Endothelial cell of umbilical vein (primary cell): ENCODE results near the gene SPATS2L. TPM values are rescaled to one million over a fixed set of nuclear protein-coding genes. Genes with fewer than 3 reads are reported as not detected.
A peak's percentile ranks its signal among the peaks of the same experiment; 100 is the strongest.

Source experiments
- BruUV-seq: library from RNA; stranded (reverse); fragments of 400-500 nt; replicated peaks from 2 replicates; lab custom pipeline; 2021; lab: Mats Ljungman, UMichigan
- CTCF ChIA-PET: fragments of 300-600, 350-600 bp; sonication (Branson Sonifier 250); formaldehyde crosslinking; loops from one replicate; lab custom pipeline; 2021; ENCODE audit warnings: antibody characterized with exemption, inconsistent platforms; lab: Charles Lee
- POLR2A ChIA-PET: fragments of 300-600, 350-600 bp; sonication (Branson Sonifier 250); formaldehyde crosslinking; loops from one replicate; lab custom pipeline; 2021; ENCODE audit warnings: antibody characterized with exemption, inconsistent platforms; lab: Charles Lee
- DNase-seq: peaks from one replicate; pipeline ENCODE4 v3.0.0-alpha.2; 2011; ENCODE audit warnings: low read depth, low spot score
- FAIRE-seq: peaks from 2 replicates; lab custom pipeline; 2011; peaks lifted over from hg19 to GRCh38; lab: Jason Lieb, UNC
- H2AFZ ChIP-seq: 2 replicates; pipeline ENCODE4 v1.6.0; 2012; ENCODE audit warnings: low read depth, low read length, control low read depth, inconsistent platforms
- H3K27ac ChIP-seq: 2 replicates; pipeline ENCODE4 v1.5.1; 2011; ENCODE audit warnings: low read depth, mild to moderate bottlenecking, control low read depth, low read length, moderate library complexity; ENCODE audit not compliant: insufficient read depth
- H3K27me3 ChIP-seq, 2 experiments: 2 replicates each; pipeline versions ENCODE4 v1.6.0 to v1.6.1; 2011; ENCODE audit warnings: low read length in 2 of 2, mixed read lengths in 1 of 2; ENCODE audit not compliant: control insufficient read depth in 2 of 2, insufficient read depth in 2 of 2
- H3K36me3 ChIP-seq, 2 experiments: 2 replicates in 1 of 2; 3 replicates in 1 of 2; pipeline ENCODE4 v1.5.1; 2011; ENCODE audit warnings: low read length in 2 of 2, mild to moderate bottlenecking in 1 of 2, moderate library complexity in 1 of 2; ENCODE audit not compliant: control insufficient read depth in 2 of 2, insufficient read depth in 2 of 2; ENCODE audit errors: extremely low read depth in 1 of 2
- H3K4me1 ChIP-seq: 3 replicates; pipeline ENCODE4 v1.5.1; 2011; ENCODE audit warnings: mild to moderate bottlenecking, low read length; ENCODE audit not compliant: control insufficient read depth, insufficient read depth; ENCODE audit errors: extremely low read depth
- H3K4me2 ChIP-seq: 2 replicates; pipeline ENCODE4 v1.6.1; 2011; ENCODE audit warnings: low read length, control low read depth, mixed read lengths; ENCODE audit not compliant: insufficient read depth
- H3K4me3 ChIP-seq, 3 experiments: fragments of 200-600 bp in 1 of 3; sonication (generic), shearing (Covaris generic) in 1 of 3; replicated peaks in 1 of 3; 2 replicates each; pipeline ENCODE4 v1.5.1; 2011 to 2016; ENCODE audit warnings: control low read depth in 3 of 3, low read length in 3 of 3, mild to moderate bottlenecking in 2 of 3, inconsistent platforms in 1 of 3, low read depth in 1 of 3, moderate library complexity in 1 of 3; ENCODE audit not compliant: insufficient read depth in 1 of 3
- H3K79me2 ChIP-seq: 2 replicates; pipeline ENCODE4 v1.6.0; 2012; ENCODE audit warnings: low read length, inconsistent platforms; ENCODE audit not compliant: control insufficient read depth, insufficient read depth
- H3K9ac ChIP-seq: replicated peaks from 2 replicates; pipeline ENCODE3; 2011; ENCODE audit warnings: low read length, control low read depth; ENCODE audit not compliant: insufficient read depth; ENCODE audit errors: extremely low read depth
- H3K9me1 ChIP-seq: replicated peaks from 3 replicates; pipeline ENCODE4 v1.6.0; 2011; ENCODE audit warnings: mild to moderate bottlenecking, low read length; ENCODE audit not compliant: control insufficient read depth, insufficient read depth; ENCODE audit errors: extremely low read depth
- H3K9me3 ChIP-seq: replicated peaks from 2 replicates; pipeline ENCODE4 v1.5.1; 2012; ENCODE audit warnings: low read length, inconsistent platforms; ENCODE audit not compliant: control insufficient read depth, insufficient read depth
- H4K20me1 ChIP-seq: replicated peaks from 2 replicates; pipeline ENCODE3; 2011; ENCODE audit warnings: mild to moderate bottlenecking, low read length; ENCODE audit not compliant: control insufficient read depth, insufficient read depth; ENCODE audit errors: extremely low read depth
- CTCF ChIP-seq, 2 donors: IDR thresholded peaks; 1 replicate in 1 of 2; 2 replicates in 1 of 2; pipeline ENCODE4 v1.5.1; 2011; ENCODE audit warnings: low read length in 2 of 2, mild to moderate bottlenecking in 2 of 2, moderate library complexity in 2 of 2, control low read depth in 1 of 2, inconsistent platforms in 1 of 2, low read depth in 1 of 2; ENCODE audit not compliant: insufficient read depth in 1 of 2; ENCODE audit errors: extremely low read depth in 1 of 2
- EZH2 ChIP-seq: IDR thresholded peaks from 2 replicates; pipeline ENCODE4 v1.6.1; 2012; ENCODE audit warnings: borderline replicate concordance, low read depth, mild to moderate bottlenecking, moderate library complexity, low read length, inconsistent platforms; ENCODE audit not compliant: severe bottlenecking
- FOS ChIP-seq: IDR thresholded peaks from 2 replicates; pipeline ENCODE4 v1.6.1; 2011; ENCODE audit warnings: mild to moderate bottlenecking, low read length, moderate library complexity, borderline replicate concordance; ENCODE audit not compliant: insufficient read depth
- GATA2 ChIP-seq: IDR thresholded peaks from 2 replicates; pipeline ENCODE4 v1.7.0; 2011; ENCODE audit warnings: low read depth, mild to moderate bottlenecking, moderate library complexity, mixed read lengths, low read length; ENCODE audit not compliant: insufficient read length, insufficient read depth
- JUN ChIP-seq: IDR thresholded peaks from 2 replicates; pipeline ENCODE4 v1.6.1; 2011; ENCODE audit warnings: borderline replicate concordance, low read depth; ENCODE audit not compliant: insufficient read length, insufficient read depth
- MYC ChIP-seq: IDR thresholded peaks from one replicate; pipeline ENCODE4 v1.6.1; 2011; ENCODE audit warnings: mild to moderate bottlenecking, low read depth, low read length
- POLR2A ChIP-seq: IDR thresholded peaks from 2 replicates; pipeline ENCODE4 v1.6.1; 2012; ENCODE audit warnings: low read depth, mild to moderate bottlenecking, control low read depth, low read length
- POLR2AphosphoS5 ChIP-seq: IDR thresholded peaks from 2 replicates; pipeline ENCODE4 v1.6.1; 2012; ENCODE audit warnings: low read depth, mild to moderate bottlenecking, control low read depth, low read length, moderate library complexity; ENCODE audit not compliant: insufficient read depth
- dilution Hi-C: fragments of 300-500 bp; cut with MboI; formaldehyde crosslinking; loops from one replicate; pipeline ENCODE4 v1.15.0; 2019; ENCODE audit warnings: low sequenced_read_pairs; ENCODE audit not compliant: extremely low pct_ligation_motif_present
- intact Hi-C: fragments of 100-400 bp; cut with micrococcal nuclease; formaldehyde crosslinking; loops from one replicate; pipeline ENCODE4 v1.10.0; 2022
- polyA plus RNA-seq, 4 experiments: library from polyadenylated mRNA; depleted of rRNA in 3 of 4; stranded (reverse) in 3 of 4; unstranded in 1 of 4; fragments of >200 nt; gene quantifications; 2 replicates each; pipeline versions ENCODE4 v1.2.1 to v1.2.3, GENCODE V29; 2011 to 2012; ENCODE audit warnings: missing spikeins in 1 of 4
- total RNA-seq: library from RNA; stranded (reverse); gene quantifications from 2 replicates; pipeline ENCODE4 v1.2.3, GENCODE V29; 2021
- TF ChIP-seq, protein P1 (sequence below): IDR thresholded peaks from 2 replicates; pipeline ENCODE4 v1.6.1; 2011; ENCODE audit not compliant: insufficient read depth, insufficient read length

Gene SPATS2L
- total and polyA plus RNA-seq, 2 donors (not counting 3 experiments of a cell fraction or from before 2014, with no cell fraction given): 29.1 to 72.9 TPM

GRCh38 chr2:200336980-200337615 lies 30.6 kb downstream of the SPATS2L start:
- no peaks in the 10 kb centered on the region for H3K36me3 ChIP-seq
- no peak for TF ChIP-seq EZH2
- no peak for TF ChIP-seq GATA2
- no peak for TF ChIP-seq FOS
- TF ChIP-seq, protein P1, sequence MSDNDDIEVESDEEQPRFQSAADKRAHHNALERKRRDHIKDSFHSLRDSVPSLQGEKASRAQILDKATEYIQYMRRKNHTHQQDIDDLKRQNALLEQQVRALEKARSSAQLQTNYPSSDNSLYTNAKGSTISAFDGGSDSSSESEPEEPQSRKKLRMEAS: no peak
- no peak for TF ChIP-seq POLR2A
- no peak for TF ChIP-seq POLR2AphosphoS5
- TF ChIP-seq CTCF (IDR thresholded peaks at IDR 0.05; ENCODE audit: extremely low read depth in 1 of 2, insufficient read depth in 1 of 2, low read depth in 1 of 2, low read length in 2 of 2): no peak
- TF ChIP-seq MYC: no peak
- TF ChIP-seq JUN: no peak
- H3K9me3 ChIP-seq: no peaks in the 10 kb centered on the region
- DNase-seq: peak; percentile 44
- dilution Hi-C loops (no loop called here), intact Hi-C loops (no loop called here)
- H3K9ac ChIP-seq: no peak overlapping the region
- H3K27ac ChIP-seq: no peak overlapping the region
- no peak overlapping the region for H3K4me3 ChIP-seq
- peaks cover 11% of the 10 kb centered on the region for H3K4me1 ChIP-seq
- CTCF ChIA-PET: interaction anchor here (0.7 kb wide), 1 partner anchor 10 kb away, joined by 3 read pairs; no protein-coding TSS in a partner anchor
- H3K4me2 ChIP-seq: no peak overlapping the region
- H3K9me1 ChIP-seq: no peaks in the 10 kb centered on the region
- H2AFZ ChIP-seq: no peak overlapping the region
- POLR2A ChIA-PET: no interaction called here
- peaks cover 21% of the 10 kb centered on the region for H3K79me2 ChIP-seq
- no peaks in the 10 kb centered on the region for H4K20me1 ChIP-seq
- no peak for FAIRE-seq
- BruUV-seq: no TSS peak
- H3K27me3 ChIP-seq: no peaks in the 10 kb centered on the region
